Measurements from ENCODE around the gene STIM1.

The STIM1 gene

DNA sequence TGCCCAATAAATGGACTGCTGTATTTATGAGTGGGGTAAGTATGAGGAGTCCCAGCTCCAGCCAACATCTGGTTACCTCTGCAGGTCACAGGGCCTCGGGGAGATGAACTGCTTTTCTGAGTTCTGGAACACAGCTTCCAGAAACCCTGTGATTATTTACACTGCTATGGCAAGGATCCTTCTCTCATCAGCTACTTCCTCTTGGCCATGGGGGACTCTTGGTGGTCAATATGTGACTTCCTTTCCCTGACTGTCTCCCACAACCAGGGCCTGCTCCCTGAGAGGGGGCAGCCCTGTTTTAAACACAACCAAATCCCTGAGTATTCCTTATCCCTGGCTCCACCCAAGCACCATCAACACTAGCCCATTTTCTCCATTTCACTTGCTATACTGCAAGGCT, 24.7 kb upstream of the STIM1 start:
- DNase-seq (ENCODE audit: low read depth) = no peak

DNA sequence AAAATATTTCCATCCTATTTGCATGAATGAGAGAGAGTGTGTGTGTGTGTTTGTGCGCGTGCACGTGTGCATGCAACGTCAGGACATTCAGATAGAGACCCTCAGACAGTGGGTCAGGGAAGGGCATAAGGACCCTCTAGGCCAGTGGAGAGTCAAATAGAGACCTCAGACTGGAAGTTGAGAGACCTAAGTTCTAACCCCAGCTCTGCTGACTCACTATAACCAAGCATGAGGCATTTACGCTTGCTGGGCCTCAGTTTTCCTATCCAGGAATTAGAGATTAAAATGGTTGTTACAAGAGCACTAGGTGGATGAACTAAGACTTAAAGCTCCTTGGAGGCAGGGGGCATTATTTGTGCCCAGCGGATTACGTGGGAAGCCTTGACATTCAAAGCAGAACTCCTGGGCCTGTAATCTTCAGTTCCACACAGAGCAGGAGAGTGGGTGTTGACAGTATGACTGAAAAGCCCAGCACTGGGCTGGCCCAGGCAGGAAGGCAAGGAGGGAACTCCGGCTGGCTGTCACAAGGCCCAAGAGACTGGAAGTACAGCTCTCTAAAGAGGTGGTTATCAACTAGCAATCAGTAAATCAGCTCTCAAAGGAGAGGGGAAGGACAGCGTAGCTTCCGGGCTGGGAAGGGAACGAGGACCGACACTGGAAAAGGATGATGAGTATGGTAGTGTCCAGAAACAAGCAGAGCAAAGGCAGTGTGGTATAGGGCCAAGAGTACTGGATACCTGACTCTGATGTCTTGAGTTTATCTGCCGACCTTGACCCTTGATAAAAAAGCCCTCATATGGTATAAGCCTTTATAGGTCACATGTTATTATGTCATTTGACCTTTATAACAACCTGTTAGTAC, 23.9 kb upstream of the STIM1 start:
- no peak for DNase-seq (ENCODE audit: low read depth)

- no peak for DNase-seq (ENCODE audit: low read depth)
Measured at GRCh38 chr11:3832816-3833215, 22.6 kb upstream of the STIM1 start.

DNA sequence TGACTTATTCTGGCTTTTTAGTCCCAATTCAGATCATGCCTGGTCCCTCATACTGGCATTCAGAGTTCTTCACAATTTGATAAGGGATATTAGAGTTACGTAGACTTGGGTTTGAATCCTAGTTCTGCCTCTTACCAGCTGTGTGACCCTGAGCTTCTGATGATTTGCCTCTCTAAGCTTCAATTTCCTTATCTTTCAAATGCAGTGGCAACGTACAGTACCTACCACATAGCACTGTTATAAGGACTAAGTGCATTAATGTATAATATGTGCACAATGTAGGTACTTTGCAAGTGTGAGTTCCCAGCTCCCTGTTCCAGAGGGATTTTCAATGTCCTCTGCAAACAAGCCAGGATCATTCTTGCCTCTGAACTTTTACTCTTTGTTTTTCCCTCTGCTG, 22.0 kb upstream of the STIM1 start:
- DNase-seq (ENCODE audit: low read depth) = no peak

DNA sequence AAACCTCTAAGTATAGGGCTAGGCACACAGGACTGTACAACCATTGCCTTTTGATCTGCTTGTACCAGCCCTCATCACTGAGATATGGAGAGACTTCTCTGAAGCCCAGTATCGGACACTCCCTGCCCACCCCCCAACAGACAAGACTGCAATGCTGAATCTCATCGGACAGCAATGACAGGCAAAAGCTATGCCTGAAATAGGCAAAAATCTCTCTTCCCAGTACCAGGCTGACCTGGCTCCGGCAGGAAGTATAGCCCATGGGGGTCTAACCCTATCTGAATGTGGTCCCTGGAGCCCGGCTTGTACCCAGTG, 21.2 kb upstream of the STIM1 start:
- no peak for DNase-seq (ENCODE audit: low read depth)

GRCh38 chr11:3834664-3835461, 20.6 kb upstream of the STIM1 start:
- no peak for DNase-seq (ENCODE audit: low read depth)

- DNase-seq (ENCODE audit: low read depth) = no peak
Measured at GRCh38 chr11:3835751-3836150, 19.7 kb upstream of the STIM1 start.

DNA sequence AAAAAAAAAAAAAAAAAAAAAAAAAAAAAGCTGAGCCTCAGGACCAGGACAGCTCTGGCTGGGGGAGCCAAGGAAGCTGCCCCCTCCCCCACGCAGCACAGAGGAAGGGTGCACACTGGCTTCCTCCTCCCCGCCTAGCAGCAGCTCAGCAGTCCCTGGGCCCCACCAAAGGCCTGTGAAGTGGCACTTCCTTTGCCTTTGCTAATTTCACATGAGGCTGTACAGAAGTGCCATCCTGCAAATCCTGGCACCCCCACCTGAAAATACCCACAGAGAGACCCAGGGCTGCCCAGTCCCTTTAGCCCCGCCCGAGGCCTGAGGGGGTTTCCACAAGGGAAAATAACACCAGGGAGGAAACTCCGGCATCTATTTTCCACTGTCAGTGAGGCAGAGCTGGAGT, 18.6 kb upstream of the STIM1 start:
- no peak for DNase-seq (ENCODE audit: low read depth)

DNA sequence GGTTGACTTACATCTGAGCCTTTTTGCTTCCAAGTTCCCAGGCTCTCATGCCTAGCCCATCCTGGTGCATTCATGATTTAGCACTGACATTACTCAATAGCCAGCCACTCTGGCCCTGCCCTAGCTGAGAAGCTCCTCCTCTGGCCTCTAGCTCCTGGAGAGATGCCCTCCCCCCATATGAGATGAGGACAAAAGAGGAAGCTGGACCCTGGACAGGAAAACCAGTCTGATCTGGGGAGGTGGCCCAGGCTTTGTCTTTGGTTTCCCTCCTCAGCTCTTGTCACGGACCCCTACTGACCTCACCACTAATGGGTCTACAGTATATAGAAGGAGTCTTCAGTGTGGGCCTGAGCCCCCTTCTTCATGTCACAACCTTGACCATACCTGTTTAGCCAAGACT, 17.7 kb upstream of the STIM1 start:
- DNase-seq (ENCODE audit: low read depth) = no peak

DNA sequence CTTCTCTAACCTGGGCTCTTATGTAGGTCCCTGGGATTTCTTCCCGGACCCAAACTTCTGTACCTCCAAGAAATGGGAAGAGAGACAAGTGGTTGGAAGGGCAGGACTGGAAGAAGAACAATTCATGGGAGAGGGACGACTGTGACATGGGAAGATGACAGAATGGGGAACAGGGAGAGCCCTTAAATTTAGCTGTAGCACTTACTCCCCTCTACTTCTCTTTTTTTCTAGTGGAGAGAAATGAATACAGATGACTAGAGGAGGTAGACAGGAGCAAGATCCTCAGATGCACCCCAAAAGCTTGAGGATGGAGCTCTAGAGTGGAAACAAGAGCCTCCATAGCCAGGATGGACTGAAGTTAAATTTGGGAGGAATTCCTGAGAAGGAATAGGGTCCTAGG, 17.0 kb upstream of the STIM1 start:
- no peak for DNase-seq (ENCODE audit: low read depth)

- DNase-seq (ENCODE audit: low read depth) = no peak
Measured at GRCh38 chr11:3840004-3840869, 15.2 kb upstream of the STIM1 start.

- DNase-seq (ENCODE audit: low read depth) = no peak
Measured at GRCh38 chr11:3840870-3841425, 14.5 kb upstream of the STIM1 start, which contains the start of gene RHOG. RHOG (minus strand) TSS chr11:3840959; CDS start chr11:3828138, 12,821 bp downstream.

DNA sequence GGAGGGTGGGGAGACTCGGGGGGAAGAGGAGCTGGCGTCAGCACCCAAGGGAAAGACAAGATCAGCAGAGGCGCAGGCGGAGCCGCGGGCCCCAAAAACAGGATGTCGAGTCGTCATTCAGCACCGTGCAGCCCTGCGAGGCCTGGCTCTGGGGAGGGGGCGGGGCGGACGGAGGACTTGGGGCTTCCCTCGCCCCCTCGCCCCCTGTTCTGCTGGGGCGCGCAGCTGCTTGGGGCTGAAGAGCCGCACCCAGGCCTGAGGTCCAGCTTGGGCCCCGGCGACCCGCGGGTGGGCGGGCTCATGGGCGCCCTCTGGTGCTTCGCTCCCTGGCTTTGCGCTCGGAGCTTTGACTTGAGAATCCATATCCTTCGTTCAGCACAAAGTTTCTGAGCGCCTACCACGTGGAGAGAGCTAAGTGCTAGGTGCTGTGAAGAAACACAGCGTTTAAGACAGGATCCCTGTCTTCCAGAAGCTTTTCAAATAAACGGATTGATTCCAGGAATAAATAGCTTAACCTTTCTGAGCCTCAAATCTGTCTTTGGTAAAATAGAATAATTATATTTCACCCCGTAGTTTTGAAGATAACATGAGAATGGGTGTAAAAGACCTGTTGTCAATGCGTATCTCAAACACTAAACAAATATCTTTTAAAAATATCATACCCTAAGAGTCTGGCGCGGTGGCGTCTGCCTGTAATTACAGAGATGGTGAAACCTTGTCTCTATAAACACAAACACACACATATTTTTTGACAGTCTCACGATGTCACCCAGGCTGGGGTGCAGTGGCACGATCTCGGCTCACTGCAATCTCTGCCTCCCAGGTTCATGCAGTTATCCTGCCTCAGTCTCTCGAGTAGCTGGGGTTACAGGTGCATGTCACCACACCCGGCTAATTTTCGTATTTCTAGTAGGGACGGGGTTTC, 13.8 kb upstream of the STIM1 start:
- peak; percentile 88 for DNase-seq (ENCODE audit: low read depth)

DNA sequence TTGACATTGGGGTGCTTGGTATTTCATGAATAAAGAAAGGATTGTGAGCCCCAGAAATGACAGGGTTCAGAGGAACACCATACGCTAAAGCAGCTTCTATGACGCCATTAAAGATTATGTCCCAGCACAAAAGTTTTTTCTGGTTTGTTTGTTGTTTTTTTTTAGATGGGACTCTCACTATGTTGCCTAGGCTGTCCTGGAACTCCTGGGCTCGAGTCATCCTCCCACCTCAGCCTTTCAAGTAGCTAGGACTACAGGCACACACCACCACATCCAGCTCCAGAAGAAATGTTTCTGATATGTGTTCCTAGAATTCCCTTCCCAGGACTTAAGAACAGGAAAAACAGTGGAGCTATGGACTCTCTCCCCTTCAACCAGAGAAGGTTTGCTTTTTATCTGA, 12.1 kb upstream of the STIM1 start:
- no peak for DNase-seq (ENCODE audit: low read depth)

DNA sequence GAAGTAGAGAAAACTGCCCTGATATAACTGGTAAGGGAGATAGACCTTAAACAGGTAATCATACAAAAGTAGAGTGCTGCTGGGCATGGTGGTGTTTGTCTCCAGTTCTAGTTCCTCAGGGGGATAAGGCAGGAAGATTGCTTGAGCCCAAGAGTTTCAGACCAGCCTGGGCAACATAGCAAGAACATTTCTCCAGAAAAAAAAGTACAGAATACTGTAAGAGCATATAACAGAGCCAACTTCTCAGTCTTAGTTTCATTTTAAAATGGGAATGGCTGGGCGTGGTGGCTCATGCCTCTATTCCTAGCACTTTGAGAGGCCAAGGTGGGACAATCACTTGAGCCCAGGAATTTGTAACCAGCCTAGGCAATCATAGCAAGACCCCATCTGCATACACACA, 10.2 kb upstream of the STIM1 start:
- DNase-seq (ENCODE audit: low read depth) = no peak

DNA sequence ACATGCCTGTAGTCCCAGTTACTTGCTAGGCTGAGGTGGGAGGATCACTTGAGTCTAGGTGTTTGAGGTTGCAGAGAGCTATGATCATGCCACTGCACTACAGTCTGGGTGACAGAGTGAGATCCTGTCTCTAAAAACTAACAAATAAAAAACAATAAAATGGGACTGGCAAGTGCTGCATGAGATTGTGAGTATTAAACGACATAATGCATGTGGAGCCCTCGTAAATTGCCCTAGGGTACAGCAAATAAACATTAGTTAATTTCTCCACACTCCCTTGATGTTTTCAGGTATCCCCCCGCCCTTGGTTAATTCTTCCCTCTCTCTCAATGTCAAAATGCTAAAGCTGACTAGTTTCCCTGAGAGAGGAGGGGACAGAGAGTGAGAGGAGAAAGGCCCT, 9.8 kb upstream of the STIM1 start:
- no peak for DNase-seq (ENCODE audit: low read depth)

- DNase-seq (ENCODE audit: low read depth) = no peak
Measured at GRCh38 chr11:3849297-3849874, 6.1 kb upstream of the STIM1 start.

GRCh38 chr11:3853545-3853842, 2.0 kb upstream of the STIM1 start:
- DNase-seq (ENCODE audit: low read depth) = no peak

- DNase-seq (ENCODE audit: low read depth) = peak; percentile 52
Measured at GRCh38 chr11:3853899-3854659, 1.4 kb upstream of the STIM1 start.

GRCh38 chr11:3854660-3854976, 846 bp upstream of the STIM1 start:
- DNase-seq (ENCODE audit: low read depth) = no peak
